HG03442 (cell line): ENCODE measurements around the gene MERTK.
"Not testable (repeated sequence)": the region's sequence is repeated elsewhere in the genome, so short reads cannot be mapped to it uniquely, and the experiment has no call there.

Experiments
- ATAC-seq: cut with Tn5 transposase; IDR thresholded peaks from one replicate; pipeline ENCODE4 v1.9.1; 2021; ENCODE audit warnings: mild to moderate bottlenecking, moderate library complexity; ENCODE audit not compliant: unreplicated experiment

Gene MERTK

GRCh38 chr2:112034924-112035323, 136.5 kb downstream of the MERTK start:
- no peak for ATAC-seq

GRCh38 chr2:112035786-112036185, 137.4 kb downstream of the MERTK start:
- no peak for ATAC-seq

GRCh38 chr2:112039556-112039955, 141.1 kb downstream of the MERTK start:
- ATAC-seq = not testable (repeated sequence)

GRCh38 chr2:112040066-112040465, 141.7 kb downstream of the MERTK start:
- not testable (repeated sequence) for ATAC-seq

GRCh38 chr2:112041460-112041859, 143.1 kb downstream of the MERTK start:
- ATAC-seq = not testable (repeated sequence)

- ATAC-seq = no peak
These were observed 147.1 kb downstream of the MERTK start for GRCh38 chr2:112045446-112046014.

- ATAC-seq = no peak
These were observed 147.8 kb downstream of the MERTK start for GRCh38 chr2:112046231-112046630.

- no peak for ATAC-seq
These were observed 149.3 kb downstream of the MERTK start for GRCh38 chr2:112047537-112048235.

- no peak for ATAC-seq
These were observed 149.8 kb downstream of the MERTK start for GRCh38 chr2:112048236-112048592.

GRCh38 chr2:112048887-112049286, 150.5 kb downstream of the MERTK start:
- ATAC-seq = no peak

- ATAC-seq = no peak
These were observed 151.9 kb downstream of the MERTK start for GRCh38 chr2:112050316-112050715.

GRCh38 chr2:112053917-112054846, 155.8 kb downstream of the MERTK start:
- peak; percentile 57 for ATAC-seq

GRCh38 chr2:112054847-112055729, 156.7 kb downstream of the MERTK start, which contains the start of gene TMEM87B:
TMEM87B (plus strand) TSS chr2:112055269; CDS start chr2:112055592, 323 bp downstream.
- peak; percentile 48 for ATAC-seq

- ATAC-seq = no peak
These were observed 157.6 kb downstream of the MERTK start for GRCh38 chr2:112055730-112056625.

GRCh38 chr2:112056626-112056987, 158.2 kb downstream of the MERTK start:
- no peak for ATAC-seq

- no peak for ATAC-seq
These were observed 161.3 kb downstream of the MERTK start for GRCh38 chr2:112059671-112060070.

- ATAC-seq = no peak
These were observed 162.9 kb downstream of the MERTK start for GRCh38 chr2:112061299-112061698.

- ATAC-seq = no peak
These were observed 163.4 kb downstream of the MERTK start for GRCh38 chr2:112061840-112062239.

- ATAC-seq = no peak
These were observed 164.5 kb downstream of the MERTK start for GRCh38 chr2:112062894-112063293.

- no peak for ATAC-seq
These were observed 167.1 kb downstream of the MERTK start for GRCh38 chr2:112065486-112065885.
